GM20000 (cell line): Measurements from ENCODE around the gene PIK3C3.
A peak's percentile ranks its signal among the peaks of the same experiment; 100 is the strongest.

Experiments used
- DNase-seq: peaks from one replicate; pipeline ENCODE4 v3.0.0; 2012; ENCODE audit warnings: low spot score
- CTCF ChIP-seq: IDR thresholded peaks from 2 replicates; pipeline ENCODE4 v1.5.1; 2012; ENCODE audit warnings: mild to moderate bottlenecking, control low read depth; ENCODE audit errors: extremely low read depth, missing control alignments

PIK3C3 gene

DNA sequence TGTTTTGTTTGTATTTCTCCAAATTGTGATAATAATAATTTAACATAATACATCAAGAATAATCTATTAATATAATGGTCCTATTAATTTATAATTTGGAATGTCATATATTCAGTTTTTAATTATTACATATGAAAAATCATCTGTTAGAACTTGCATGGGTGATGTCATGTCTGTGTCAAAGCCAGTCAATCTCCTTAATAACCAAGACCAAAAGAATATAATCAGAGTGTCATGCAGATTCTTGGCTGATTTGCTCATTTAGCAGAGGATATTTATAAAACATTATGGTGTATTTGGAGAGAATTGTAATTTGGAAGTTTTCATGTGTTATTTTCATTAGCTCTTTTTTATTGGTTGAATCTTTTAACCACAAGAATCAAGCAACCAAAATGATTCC lies 96.4 kb downstream of the PIK3C3 start:
- no peak for DNase-seq
- no peak for TF ChIP-seq CTCF

GRCh38 chr18:42052122-42052708 lies 97.2 kb downstream of the PIK3C3 start:
- TF ChIP-seq CTCF: no peak
- DNase-seq: no peak

- peak; percentile 34 for DNase-seq
- TF ChIP-seq CTCF: peak; percentile 76
Measured at GRCh38 chr18:42053188-42053781, 98.3 kb downstream of the PIK3C3 start.

DNA sequence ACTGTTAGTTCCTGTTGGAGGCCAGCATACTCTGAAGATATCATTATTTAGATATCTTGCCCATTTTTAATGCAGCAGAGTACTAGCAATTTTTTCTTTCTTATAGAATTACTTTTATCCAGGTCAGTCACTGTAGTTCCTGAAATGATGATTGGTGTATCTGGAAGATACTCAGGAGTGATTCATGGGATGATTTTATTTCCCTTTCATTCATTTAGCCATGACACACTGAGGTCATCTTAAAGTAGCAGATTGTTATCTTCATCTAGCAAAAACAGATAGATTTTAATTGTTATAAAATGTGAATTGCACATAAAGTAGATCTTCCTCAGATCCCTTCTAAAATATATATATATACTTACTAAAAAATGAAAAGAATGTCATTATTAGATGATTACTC lies 109.1 kb downstream of the PIK3C3 start:
- no peak for TF ChIP-seq CTCF
- no peak for DNase-seq

DNA sequence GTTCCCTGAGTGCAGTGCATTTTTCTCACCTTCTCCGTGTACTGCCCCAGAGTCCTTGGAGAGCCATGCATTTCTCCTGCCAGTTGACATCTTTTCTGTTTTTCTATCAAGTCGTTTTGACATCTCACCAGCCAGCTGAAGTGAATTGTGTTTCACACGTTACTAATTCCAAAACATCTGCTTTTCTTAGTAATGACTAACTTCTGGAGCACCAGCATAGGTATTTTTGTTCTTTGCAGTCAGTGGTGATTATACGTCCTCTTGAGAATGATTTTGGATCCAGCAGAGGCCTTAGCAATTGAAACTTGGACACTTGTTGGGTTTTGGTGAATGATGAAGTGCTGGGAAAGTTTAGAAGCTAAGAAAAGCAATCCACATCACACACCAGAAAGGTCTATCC lies 112.5 kb downstream of the PIK3C3 start:
- no peak for DNase-seq
- no peak for TF ChIP-seq CTCF

DNA sequence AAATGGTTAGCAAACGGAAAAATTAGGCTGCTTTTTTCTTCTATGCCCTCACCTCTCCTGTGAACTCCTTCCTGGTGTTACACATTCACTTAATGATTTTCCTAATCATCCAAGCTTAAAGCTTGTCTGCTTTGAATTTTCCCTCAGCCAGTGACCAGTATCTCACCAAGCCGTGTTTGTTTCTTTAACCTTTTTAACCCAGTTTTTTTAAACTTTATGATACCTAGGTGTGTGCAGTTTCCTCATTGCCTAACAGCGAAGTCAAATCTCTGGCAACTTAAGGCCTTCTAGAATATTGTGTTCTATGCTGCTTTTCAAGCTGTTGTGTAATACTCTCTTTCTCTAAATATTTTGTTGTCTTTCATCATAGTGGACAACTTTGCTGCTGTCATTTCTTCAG lies 113.0 kb downstream of the PIK3C3 start:
- no peak for DNase-seq
- TF ChIP-seq CTCF: no peak

DNA sequence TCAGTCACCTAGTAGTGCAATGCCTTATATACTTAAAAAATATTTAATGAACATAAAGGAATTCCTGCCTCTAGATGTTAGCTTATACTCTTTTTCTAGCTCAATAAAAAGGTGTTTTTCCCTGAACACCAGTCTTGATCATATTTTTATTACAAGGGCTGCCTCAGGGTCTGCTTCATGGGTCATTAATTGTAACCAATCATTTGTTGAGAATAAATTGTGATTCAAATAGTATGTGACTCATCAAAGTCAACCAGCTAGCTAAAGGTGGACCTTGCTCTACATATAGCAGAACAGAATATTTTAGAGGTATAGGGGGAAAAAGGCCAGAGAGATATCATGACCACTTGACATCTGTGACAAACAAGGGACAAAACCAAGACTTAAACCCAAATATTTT lies 114.0 kb downstream of the PIK3C3 start:
- DNase-seq: no peak
- no peak for TF ChIP-seq CTCF
